DMS114 treated with DMSO at 0.1 percent for 48 hours (cell line): ENCODE data around the gene LDLRAD4.
"Not testable (repeated sequence)": the region's sequence is repeated elsewhere in the genome, so short reads cannot be mapped to it uniquely, and the experiment has no call there.

Experiments
- DNase-seq: peaks from one replicate; lab custom pipeline; 2025; ENCODE audit not compliant: unreplicated experiment; lab: John Stamatoyannopoulos, UW

LDLRAD4 gene

DNA sequence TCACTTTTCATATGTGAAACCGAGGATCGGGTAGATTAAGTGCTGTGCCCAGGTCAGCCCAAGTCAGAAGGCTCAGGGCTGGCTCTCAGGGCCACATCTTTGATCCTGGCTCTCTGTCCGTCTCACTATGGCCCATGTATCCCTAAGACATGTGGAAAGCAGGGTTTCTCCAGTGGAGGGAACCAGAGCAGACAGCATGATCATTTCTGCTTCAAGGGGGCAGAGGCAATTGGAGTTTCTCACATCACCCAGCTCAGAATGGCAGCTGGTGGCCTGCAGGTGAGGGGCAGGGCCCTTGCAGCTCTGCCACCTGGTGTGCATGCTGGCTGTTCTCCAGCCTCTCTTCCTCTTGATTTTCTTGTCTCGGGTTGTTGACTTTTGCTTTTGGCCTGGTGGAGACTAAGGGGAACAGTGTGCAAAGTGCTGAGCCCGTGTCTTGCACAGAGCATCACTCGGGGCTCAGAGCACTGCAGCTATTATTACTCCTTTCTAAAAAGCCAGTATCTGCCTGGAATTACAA is 27.0 kb downstream of the LDLRAD4 start:
- DNase-seq = no peak

DNA sequence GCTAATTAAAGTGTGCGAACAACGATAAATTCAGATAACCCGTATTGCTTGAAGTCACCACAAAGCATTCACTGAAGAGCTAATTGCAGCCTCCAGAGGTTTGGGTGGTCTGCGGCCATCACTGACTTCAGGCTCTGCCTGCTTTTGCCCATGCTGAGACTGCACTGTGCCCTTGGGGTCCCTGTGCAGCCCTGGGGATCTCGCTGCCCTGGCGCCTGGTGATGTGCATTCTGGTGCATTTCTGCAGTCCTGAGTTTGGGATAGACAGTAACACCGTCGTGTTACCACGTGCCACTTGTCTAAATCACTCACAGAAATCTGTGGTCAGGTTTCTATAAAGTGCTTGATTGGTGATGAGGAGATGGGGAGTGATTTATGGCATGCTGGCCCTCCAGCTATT is 27.6 kb downstream of the LDLRAD4 start:
- no peak for DNase-seq

DNA sequence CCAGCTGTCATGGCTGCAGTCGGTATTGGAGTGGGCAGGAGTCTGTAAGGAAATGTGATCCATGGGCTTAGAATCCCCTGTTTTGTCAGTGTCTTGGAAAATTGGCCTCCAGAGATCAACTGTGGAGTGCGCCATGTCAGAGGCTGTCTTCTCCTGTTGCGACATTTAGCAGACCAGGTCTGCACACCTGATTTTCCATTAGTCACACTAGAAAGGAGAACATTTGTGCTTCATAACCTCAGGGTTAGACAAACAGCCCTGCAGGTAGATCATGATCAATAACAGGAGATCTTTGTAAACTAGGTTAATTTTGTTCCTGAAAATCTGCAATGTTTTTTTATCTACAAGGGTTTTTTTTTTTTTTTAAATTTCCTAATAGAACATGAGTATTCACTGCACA is 28.0 kb downstream of the LDLRAD4 start:
- DNase-seq = no peak

DNA sequence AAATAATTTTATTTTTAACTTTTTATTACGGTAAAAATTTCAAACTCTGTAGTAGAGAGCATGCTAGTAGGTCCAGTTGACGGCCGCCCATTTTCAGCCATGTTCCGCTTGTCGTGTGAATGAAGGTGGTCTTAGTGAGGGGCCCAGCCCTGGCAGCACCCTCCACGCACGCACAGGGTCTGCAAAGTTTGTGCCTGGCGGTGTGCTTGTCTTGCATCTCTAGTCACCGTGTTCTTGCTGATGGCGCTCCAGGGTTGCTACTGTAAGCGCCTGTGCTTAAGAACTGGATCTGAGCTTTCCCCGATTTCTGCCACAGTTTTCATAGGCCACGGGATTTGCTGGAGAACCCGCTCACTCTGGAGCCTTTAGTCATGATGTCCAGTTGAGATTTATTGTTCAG is 28.9 kb downstream of the LDLRAD4 start:
- no peak for DNase-seq

GRCh38 chr18:13252686-13253410 is 34.3 kb downstream of the LDLRAD4 start:
- DNase-seq = no peak

- no peak for DNase-seq
Measured at GRCh38 chr18:13253786-13254688, 35.5 kb downstream of the LDLRAD4 start.

DNA sequence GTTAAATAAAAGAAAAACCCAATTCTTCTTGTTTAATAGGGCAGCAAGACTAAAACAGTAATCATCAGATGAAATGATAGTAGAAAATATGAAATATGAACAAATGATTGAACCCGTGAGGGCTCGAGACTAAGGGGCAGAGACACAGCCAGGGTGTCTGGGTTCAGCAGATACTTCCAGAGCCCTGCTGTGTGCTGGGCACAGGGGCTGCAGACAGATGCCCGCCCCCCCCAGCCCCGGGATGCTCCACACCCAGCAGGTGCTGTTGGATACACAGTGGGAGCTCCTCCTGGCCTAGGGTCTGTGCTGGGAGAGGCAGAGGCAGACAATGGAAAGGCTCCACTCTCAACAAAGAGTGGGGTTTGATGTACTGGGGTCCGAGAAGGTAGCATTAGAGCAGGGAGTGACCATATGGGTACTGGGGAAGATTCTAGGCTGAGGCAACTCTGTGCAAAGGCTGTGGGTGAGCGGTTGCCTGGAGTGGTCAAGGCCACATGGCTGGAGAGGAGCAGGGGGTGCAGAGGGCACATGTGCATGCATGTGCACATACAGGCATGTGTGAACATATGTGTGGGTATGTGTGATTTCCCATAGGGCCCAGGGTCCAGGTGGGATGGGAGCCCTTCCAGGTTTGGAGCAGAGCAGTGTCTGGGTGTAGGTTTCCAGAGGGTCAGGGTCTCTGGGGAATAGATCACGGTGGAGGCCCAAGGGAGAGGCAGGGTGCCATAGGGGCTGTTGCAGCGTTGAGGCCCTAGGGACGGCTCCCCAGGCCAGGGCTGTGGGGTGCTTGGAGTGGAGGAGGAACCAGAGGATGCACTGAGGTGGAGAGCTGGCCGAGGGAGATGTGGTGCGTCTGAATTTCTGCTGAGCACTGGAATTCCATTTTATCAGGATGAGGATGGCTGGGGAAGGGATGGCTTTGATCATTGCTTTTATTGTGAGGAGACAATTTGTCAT is 36.7 kb downstream of the LDLRAD4 start:
- no peak for DNase-seq

GRCh38 chr18:13256444-13257305 is 38.1 kb downstream of the LDLRAD4 start:
- no peak for DNase-seq

DNA sequence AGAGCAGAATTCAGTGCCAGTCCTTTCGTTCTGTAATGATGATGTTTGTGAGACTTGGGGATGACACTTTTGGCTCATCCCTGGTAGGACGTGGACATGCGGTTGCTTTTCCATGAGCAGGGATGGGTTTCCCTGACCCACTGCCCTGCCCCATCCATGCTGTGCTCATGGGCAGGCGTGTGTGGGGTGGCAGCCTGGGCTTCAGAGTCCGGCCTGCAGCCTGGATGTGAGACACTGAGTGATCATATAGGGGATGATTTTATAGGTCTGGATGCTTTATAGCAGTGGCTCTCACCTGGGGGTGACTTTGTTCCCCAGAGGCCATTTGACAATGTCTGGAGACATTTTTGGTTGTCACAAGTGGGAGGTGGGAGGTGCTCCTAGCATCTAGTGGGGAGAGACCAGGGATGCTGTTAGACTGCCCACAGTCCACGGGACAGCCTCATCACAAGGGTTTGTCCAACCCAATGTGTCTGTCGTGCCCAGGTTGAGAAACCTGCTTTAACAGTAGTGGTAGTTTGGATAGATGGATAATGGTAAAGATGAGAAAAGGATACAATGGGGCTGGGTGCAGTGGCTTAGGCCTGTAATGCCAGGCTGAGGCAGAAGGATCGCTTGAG is 38.9 kb downstream of the LDLRAD4 start:
- DNase-seq = no peak

DNA sequence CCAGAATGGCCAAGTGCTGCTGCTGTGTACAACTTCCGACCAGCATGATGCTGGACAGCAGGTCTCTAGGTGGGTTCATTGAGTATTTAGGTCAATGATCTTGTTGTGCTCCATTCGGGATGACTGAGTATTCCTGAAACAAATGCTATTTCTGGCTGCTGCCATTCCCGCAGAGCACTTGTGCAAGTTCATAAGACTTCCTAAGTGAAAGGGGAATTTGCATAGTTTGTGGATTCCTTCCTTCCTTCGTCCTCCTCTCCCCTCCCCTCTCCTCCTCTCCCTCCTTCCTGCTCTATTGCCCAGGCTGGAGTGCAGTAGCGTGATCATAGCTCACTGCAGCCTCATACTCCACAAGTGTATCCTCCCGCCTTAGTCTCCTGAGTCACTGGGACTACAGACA is 40.4 kb downstream of the LDLRAD4 start:
- DNase-seq = no peak

GRCh38 chr18:13259701-13260100 is 41.1 kb downstream of the LDLRAD4 start:
- DNase-seq = no peak

- no peak for DNase-seq
Measured at GRCh38 chr18:13260197-13260934, 41.8 kb downstream of the LDLRAD4 start.

DNA sequence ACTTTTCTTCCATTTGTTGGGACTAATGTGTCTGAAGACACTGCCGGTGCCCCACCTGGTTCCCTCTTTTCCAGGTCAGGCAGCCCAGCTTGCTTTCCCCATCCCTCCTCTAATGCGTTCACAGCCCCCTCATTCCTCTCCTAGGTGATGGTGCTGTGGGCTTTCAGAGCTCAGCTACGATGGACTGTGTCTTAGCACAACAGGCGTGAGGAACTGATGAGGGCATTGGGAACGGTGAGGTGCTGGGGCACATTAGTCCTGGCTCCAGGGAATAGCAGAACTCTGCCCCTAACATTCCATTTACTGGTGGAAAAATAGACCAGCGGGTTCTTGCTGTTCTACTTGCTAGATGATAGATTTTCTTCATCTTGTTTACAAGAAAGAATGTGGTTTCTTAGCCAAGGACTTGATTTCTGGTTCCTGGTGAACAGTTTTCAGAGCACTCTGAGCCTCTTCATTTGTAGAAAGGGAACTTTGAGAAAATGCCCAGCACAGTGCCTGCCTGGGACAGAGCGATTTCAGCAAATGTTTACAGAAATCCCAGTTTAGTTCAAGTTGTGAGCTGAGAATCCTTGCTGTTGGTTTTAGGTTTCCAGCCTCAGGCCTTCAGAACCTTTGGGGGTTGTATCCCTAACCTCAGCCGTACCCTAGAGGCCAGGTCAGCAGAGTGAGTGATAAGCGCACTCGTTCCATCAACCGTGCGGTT is 42.5 kb downstream of the LDLRAD4 start:
- DNase-seq = no peak

GRCh38 chr18:13261661-13262357 is 43.2 kb downstream of the LDLRAD4 start:
- DNase-seq = no peak

DNA sequence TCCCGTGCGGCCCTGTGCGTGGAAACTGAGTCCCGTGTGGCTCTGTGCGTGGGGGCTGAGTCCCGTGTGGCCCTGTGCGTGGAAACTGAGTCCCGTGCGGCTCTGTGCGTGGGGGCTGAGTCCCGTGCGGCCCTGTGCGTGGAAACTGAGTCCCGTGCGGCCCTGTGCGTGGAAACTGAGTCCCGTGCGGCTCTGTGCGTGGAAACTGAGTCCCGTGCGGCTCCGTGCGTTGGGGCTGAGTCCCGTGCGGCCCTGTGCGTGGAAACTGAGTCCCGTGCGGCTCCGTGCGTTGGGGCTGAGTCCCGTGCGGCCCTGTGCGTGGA is 43.8 kb downstream of the LDLRAD4 start:
- not testable (repeated sequence) for DNase-seq

DNA sequence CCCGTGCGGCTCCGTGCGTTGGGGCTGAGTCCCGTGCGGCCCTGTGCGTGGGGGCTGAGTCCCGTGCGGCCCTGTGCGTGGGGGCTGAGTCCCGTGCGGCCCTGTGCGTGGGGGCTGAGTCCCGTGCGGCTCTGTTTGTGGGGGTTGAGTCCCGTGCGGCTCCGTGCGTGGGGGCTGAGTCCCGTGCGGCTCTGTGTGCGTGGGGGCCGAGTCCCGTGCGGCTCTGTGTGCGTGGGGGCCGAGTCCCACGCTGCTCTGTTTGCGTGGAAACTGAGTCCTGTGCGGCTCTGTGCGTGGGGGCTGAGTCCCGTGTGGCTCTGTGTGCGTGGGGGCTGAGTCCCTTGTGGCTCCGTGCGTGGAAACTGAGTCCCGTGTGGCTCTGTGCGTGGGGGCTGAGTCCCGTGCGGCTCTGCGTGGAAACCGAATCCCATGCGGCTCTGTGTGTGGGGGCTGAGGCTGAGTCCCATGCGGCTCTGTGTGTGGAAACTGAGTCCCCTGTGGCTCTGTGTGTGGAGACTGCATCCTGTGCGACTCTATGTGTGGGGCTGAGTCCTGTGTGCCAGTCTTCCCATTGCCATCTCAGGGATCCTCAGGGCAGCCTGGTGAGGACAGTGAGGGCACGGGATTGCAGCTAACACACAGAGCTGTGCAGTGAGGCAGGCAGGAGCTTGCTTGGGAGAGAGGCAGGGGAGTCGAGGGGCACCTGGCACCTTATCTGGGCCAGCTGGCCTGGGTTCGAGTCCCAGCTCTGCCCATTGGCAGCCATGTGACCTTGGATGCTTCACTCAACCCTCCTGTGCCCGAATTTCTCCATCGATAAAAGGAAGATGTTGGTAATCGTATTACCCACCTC is 44.5 kb downstream of the LDLRAD4 start:
- no peak for DNase-seq
